Tibial artery (tissue), 4 donors: ENCODE measurements around the gene CCL4L2.
"Not testable (repeated sequence)": the region's sequence is repeated elsewhere in the genome, so short reads cannot be mapped to it uniquely, and the experiment has no call there.

Experiments
- DNase-seq, 2 donors: peaks; one replicate each; pipeline ENCODE4 v3.0.0-alpha.2; 2019
- H3K27ac ChIP-seq, 2 donors: fragments of 200-600 bp; sonication (generic) in 1 of 2; 1 replicate in 1 of 2; 2 replicates in 1 of 2; pipeline ENCODE4 v1.5.1; 2018 to 2019; ENCODE audit warnings: mild to moderate bottlenecking in 1 of 2
- H3K27me3 ChIP-seq, 2 donors: fragments of 200-600 bp; sonication (generic) in 1 of 2; one replicate each; pipeline versions ENCODE4 v1.5.1 to v1.6.0; 2016 to 2019
- H3K36me3 ChIP-seq, 3 donors: fragments of 200-600 bp; sonication (generic) in 2 of 3; one replicate each; pipeline ENCODE4 v1.5.1; 2016 to 2019; ENCODE audit warnings: mild to moderate bottlenecking in 2 of 3
- H3K4me1 ChIP-seq, 4 donors: fragments of 200-600 bp; sonication (generic) in 2 of 4; 1 replicate in 3 of 4; 2 replicates in 1 of 4; pipeline ENCODE4 v1.5.1; 2016 to 2019
- H3K4me3 ChIP-seq, 2 donors: fragments of 200-600 bp; sonication (generic) in 1 of 2; 1 replicate in 1 of 2; 2 replicates in 1 of 2; pipeline ENCODE4 v1.5.1; 2018 to 2019; ENCODE audit warnings: mild to moderate bottlenecking in 2 of 2
- H3K9me3 ChIP-seq, 3 donors: fragments of 200-600 bp; sonication (generic) in 1 of 3; one replicate each; pipeline ENCODE4 v1.5.1; 2016 to 2019
- CTCF ChIP-seq, 2 experiments: fragments of 200-600 bp in 1 of 2; fragments of 450-650 bp in 1 of 2; IDR thresholded peaks; one replicate each; pipeline ENCODE4 v1.5.1; 2017 to 2019; ENCODE audit warnings: antibody characterized with exemption in 2 of 2, mild to moderate bottlenecking in 1 of 2, moderate library complexity in 1 of 2
- intact Hi-C: fragments of 100-400 bp; cut with DNase I; formaldehyde crosslinking; loops from one replicate; pipeline ENCODE4 v1.15.0; 2023; ENCODE audit warnings: low total_unique reads

CCL4L2 gene

GRCh38 chr17:36198831-36199465 lies 11.9 kb upstream of the CCL4L2 start:
- H3K36me3 ChIP-seq: no peaks in the 10 kb centered on the region
- intact Hi-C loops: loop anchor here (10.0 kb wide), 1 partner anchor 64 kb away; no protein-coding TSS in a partner anchor
- TF ChIP-seq CTCF (IDR thresholded peaks at IDR 0.05): no peak
- no peaks in the 10 kb centered on the region for H3K9me3 ChIP-seq
- no peaks in the 10 kb centered on the region for H3K4me1 ChIP-seq
- H3K27me3 ChIP-seq: peaks cover 0 to 9% of the 10 kb centered on the region in 2 donors
- DNase-seq: no peak
- no peak overlapping the region for H3K27ac ChIP-seq
- no peak overlapping the region for H3K4me3 ChIP-seq

DNA sequence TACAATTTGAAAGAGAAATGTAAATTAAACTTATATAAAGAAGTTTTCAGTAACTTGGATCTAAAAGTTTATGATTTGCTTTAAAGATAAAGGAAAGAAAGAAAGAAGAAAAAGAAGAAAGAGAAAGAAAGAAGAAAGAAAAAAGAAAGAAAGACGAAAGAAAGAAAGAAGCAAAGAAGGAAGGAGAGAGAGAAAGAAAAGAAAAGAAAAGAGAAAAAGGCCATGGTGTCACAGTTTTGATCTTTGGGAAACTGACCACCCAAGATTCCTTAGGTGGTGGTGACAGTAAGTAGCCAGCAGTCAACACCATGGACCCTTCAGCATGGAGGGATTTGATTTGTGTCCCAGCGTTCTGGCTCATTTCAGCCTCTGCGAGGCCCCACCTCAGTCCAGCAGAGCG lies 9.8 kb upstream of the CCL4L2 start:
- H3K27me3 ChIP-seq, H3K36me3 ChIP-seq, H3K4me1 ChIP-seq, intact Hi-C loops, H3K4me3 ChIP-seq, H3K27ac ChIP-seq, H3K9me3 ChIP-seq, DNase-seq: not testable (repeated sequence)

DNA sequence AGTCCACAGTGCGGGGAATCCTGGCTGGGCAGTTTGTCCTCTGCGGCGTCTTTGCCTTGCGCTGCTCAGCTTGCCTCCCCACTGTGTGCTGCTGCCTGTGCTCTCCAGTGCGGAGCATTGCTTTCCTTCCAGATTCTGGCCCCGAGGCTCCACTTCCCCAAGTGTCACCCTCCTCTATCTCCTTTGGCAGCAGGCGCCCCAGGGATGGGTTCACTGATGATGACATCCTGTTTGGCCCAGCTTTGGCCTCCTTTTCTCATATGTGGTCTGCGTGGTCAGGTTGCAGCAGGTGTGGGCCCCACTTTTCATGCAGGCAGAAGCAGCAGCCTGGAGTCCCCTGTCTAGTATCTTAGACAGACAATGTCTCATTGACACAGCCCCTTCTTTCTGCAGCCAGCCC lies 9.4 kb upstream of the CCL4L2 start:
- H3K9me3 ChIP-seq, H3K4me1 ChIP-seq, H3K36me3 ChIP-seq, H3K27ac ChIP-seq, H3K27me3 ChIP-seq, DNase-seq, intact Hi-C loops, H3K4me3 ChIP-seq: not testable (repeated sequence)

DNA sequence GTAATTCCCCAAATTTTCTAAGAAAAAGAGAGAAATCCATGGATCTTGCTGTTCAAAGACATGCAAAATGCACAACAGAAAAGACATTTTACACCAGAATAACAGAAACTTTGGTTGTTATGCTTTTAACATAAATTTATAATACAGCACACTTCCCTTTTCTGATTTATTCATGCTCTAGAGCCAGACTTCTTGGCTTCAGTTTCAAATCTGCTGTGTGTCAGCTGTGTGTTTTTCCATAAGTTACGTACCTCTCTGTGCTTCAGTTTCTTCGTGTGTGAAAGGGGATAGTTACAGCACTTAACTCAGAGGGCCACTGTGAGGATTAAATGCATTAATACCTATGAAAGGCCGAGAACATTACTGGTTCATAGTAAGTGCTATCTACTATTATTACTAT lies 7.5 kb upstream of the CCL4L2 start:
- no peak overlapping the region for H3K4me3 ChIP-seq
- no peak for TF ChIP-seq CTCF (IDR thresholded peaks at IDR 0.05)
- no peak for DNase-seq
- H3K9me3 ChIP-seq: no peaks in the 10 kb centered on the region
- intact Hi-C loops: no loop called here
- no peaks in the 10 kb centered on the region for H3K4me1 ChIP-seq
- no peaks in the 10 kb centered on the region for H3K27me3 ChIP-seq
- H3K27ac ChIP-seq: no peak overlapping the region
- H3K36me3 ChIP-seq: no peaks in the 10 kb centered on the region

DNA sequence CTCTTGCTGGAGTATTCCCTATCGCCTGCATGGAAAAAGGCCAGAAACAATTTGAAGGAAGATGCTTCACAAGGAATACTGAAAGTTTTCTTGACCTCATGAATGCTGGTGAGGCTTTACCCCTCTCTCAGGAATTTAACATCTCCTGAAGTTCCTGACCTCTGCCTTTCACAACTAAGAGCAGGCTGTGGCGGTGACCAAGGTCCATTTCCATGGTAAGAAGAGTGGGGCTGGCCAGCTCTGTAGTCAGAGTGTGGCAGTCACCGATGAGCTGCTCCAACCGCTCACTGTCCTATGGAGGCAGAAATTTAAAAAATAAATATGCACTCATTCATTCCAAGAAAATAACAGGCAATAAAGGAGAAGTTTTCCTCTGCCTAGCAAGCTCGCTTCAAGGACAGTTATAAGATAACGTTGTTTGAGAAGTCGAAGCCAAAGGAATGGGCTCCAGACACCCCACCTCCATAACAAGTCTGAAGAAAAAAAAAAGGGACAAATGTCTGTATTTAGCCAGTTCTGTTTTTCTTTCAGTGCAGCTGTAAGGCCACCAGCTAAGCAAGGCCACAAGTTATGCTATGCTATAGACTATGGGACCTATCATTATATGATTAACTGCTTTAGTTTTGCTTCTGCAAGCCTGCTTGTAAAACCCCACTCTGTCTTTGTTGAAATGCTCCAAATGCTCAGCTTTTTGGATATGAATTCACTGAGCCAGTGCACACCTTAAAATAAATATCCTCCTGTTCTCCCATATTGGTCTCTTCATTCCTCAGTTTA lies 6.0 kb upstream of the CCL4L2 start:
- H3K27me3 ChIP-seq: no peaks in the 10 kb centered on the region

More for the DNA sequence above, 6.0 kb upstream of the CCL4L2 start:
- H3K27ac ChIP-seq: no peak overlapping the region
- no peak for TF ChIP-seq CTCF (IDR thresholded peaks at IDR 0.05)
- no peak for DNase-seq
- intact Hi-C loops: no loop called here
- H3K9me3 ChIP-seq: peaks cover 0 to 3% (median 0%) of the 10 kb centered on the region in 3 donors
- no peaks in the 10 kb centered on the region for H3K4me1 ChIP-seq
- H3K36me3 ChIP-seq: no peaks in the 10 kb centered on the region
- no peak overlapping the region for H3K4me3 ChIP-seq
